Karpas-422 (cell line): Measurements from ENCODE around the gene SNX8. TPM values are rescaled to one million over a fixed set of nuclear protein-coding genes. Genes with fewer than 3 reads are reported as not detected.
"Not testable (repeated sequence)": the region's sequence is repeated elsewhere in the genome, so short reads cannot be mapped to it uniquely, and the experiment has no call there.

Experiments
- DNase-seq: peaks from one replicate; pipeline ENCODE4 v3.0.0-alpha.2; 2015
- H2AFZ ChIP-seq: fragments of 200-600 bp; sonication (generic); 2 replicates; pipeline ENCODE4 v1.6.1; 2014; ENCODE audit warnings: antibody characterized with exemption, low read length, mixed read lengths
- H3K27ac ChIP-seq: fragments of 200-600 bp; sonication (generic); 2 replicates; pipeline ENCODE4 v1.5.1; 2014; ENCODE audit warnings: mild to moderate bottlenecking, low read length, moderate library complexity
- H3K27me3 ChIP-seq: fragments of 200-600 bp; sonication (generic); 2 replicates; pipeline ENCODE4 v1.6.1; 2014; ENCODE audit warnings: low read length, mixed read lengths
- H3K36me3 ChIP-seq: fragments of 200-600 bp; sonication (generic); 2 replicates; pipeline ENCODE4 v1.6.1; 2014; ENCODE audit warnings: low read length, mixed read lengths; ENCODE audit not compliant: insufficient read depth
- H3K4me1 ChIP-seq: fragments of 200-600 bp; sonication (generic); 2 replicates; pipeline ENCODE4 v1.6.1; 2014; ENCODE audit warnings: mild to moderate bottlenecking, low read length, mixed read lengths
- H3K4me2 ChIP-seq: fragments of 200-600 bp; sonication (generic); 2 replicates; pipeline ENCODE4 v1.6.1; 2014; ENCODE audit warnings: low read length, low read depth, mild to moderate bottlenecking; ENCODE audit not compliant: poor library complexity, severe bottlenecking
- H3K4me3 ChIP-seq: fragments of 200-600 bp; sonication (generic); 2 replicates; pipeline ENCODE4 v1.5.1; 2014; ENCODE audit warnings: mild to moderate bottlenecking, antibody characterized with exemption, low read length, mixed read lengths
- H3K79me2 ChIP-seq: fragments of 200-600 bp; sonication (generic); 2 replicates; pipeline ENCODE4 v1.6.1; 2014; ENCODE audit warnings: mild to moderate bottlenecking, low read length, mixed read lengths
- H3K9ac ChIP-seq: fragments of 200-600 bp; sonication (generic); 2 replicates; pipeline ENCODE4 v1.6.0; 2014; ENCODE audit warnings: low read length
- H3K9me2 ChIP-seq: fragments of 200-600 bp; sonication (generic), shearing (Covaris generic); replicated peaks from 2 replicates; pipeline ENCODE4 v1.6.0; 2014; ENCODE audit warnings: mild to moderate bottlenecking, low read length, moderate library complexity; ENCODE audit not compliant: insufficient read depth
- H3K9me3 ChIP-seq: fragments of 300-700, 200-600 bp; sonication (generic); 2 replicates; pipeline ENCODE4 v1.6.1; 2014; ENCODE audit warnings: low read length, mixed read lengths
- H4K20me1 ChIP-seq: fragments of 200-600 bp; sonication (generic); 2 replicates; pipeline ENCODE4 v1.6.1; 2014; ENCODE audit warnings: mild to moderate bottlenecking, antibody characterized with exemption, low read length, low read depth; ENCODE audit not compliant: insufficient read depth
- total RNA-seq: library from RNA; depleted of rRNA; stranded (reverse); fragments of >200 nt; shearing (Covaris generic); gene quantifications from 2 replicates; pipeline ENCODE4 v1.2.3, GENCODE V29; 2014; ENCODE audit warnings: low replicate concordance

SNX8 gene
- total RNA-seq, 1 experiment from 2014 or later = 2.6 TPM

DNA sequence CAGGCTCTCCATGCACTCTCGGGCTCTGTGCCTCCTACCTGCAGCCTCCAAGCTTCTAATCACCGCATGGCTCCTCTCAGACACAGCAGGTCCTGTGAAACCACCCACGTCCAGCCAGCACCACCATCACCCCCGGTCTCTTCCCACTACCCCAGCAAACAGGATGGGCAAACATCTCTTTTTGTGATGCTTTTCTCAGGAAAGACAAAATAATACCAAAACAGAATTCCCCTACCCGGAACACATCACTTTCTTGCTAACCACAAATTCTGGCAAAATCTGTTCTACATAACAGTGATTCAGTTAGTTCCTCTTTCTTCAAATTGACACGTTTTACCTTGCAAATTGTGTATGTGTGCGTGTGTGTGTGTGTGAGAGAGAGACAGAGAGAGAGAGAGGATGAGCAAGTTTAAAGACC is 6.5 kb downstream of the SNX8 start:
- H3K27ac ChIP-seq = peak overlapping the region; percentile 74
- peak; percentile 89 for DNase-seq
- H3K4me1 ChIP-seq = peaks cover 31% of the 10 kb centered on the region
- peak overlapping the region; percentile 65 for H3K9ac ChIP-seq
- H3K27me3 ChIP-seq = no peaks in the 10 kb centered on the region
- H3K9me3 ChIP-seq = no peaks in the 10 kb centered on the region
- H3K36me3 ChIP-seq = no peaks in the 10 kb centered on the region
- H2AFZ ChIP-seq = peak overlapping the region; percentile 64; the same call in 1 of the 2 replicates
- peaks cover 8% of the 10 kb centered on the region; the same call in 1 of the 2 replicates for H3K79me2 ChIP-seq
- H3K4me2 ChIP-seq = peak overlapping the region; percentile 70
- H4K20me1 ChIP-seq = no peaks in the 10 kb centered on the region
- peak overlapping the region; percentile 62 for H3K4me3 ChIP-seq
- no peaks in the 10 kb centered on the region for H3K9me2 ChIP-seq

DNA sequence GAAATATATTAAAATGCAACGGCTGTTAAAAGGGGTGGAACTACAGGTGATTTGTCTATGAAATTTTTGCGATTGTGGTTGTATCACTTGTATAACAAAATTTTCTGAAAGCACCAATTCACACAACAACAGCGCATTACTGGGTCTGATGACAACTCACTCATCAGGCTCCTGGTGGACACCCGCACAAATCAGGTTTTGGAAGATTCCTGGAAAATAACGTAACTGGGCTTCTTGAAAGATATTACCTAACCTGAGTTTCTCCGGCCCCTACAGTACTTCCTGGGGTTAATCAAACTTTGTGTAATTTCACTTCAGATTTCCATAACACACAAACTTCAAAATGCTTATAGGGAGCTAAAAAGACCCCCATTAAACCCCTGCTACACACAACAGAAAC is 7.6 kb downstream of the SNX8 start:
- Histone ChIP-seq H3K27me3 (no peaks in the 10 kb centered on the region), H3K9ac (peak overlapping the region; percentile 65), H3K4me2 (peak overlapping the region; percentile 70), H3K79me2 (peaks cover 4% of the 10 kb centered on the region; the same call in 1 of the 2 replicates), H3K4me3 (peak overlapping the region; percentile 62), H3K9me3 (no peaks in the 10 kb centered on the region), H2AFZ (no peak overlapping the region), H3K27ac (peak overlapping the region; percentile 14; the same call in 1 of the 2 replicates), H3K9me2 (no peaks in the 10 kb centered on the region), H3K4me1 (peaks cover 28% of the 10 kb centered on the region), H3K36me3 (no peaks in the 10 kb centered on the region), H4K20me1 (no peaks in the 10 kb centered on the region)
- DNase-seq = no peak

DNA sequence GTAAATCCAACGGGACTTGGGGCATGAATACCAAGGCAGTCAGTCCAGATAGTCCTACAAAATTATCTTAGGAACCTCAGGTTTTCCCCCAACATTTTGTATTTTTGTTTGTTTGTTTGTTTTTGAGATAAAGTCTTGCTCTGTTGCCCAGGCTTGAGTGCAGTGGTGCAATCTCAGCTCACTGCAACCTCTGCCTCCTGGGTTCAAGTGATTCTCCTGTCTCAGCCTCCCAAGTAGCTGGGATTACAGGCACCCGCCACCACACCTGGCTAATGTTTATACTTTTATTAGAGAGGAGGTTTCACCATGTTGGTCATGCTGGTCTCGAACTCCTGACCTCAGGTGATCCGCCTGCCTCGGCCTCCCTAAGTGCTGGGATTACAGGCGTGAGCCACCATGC is 9.0 kb downstream of the SNX8 start:
- not testable (repeated sequence) for DNase-seq, H3K27me3 ChIP-seq, H3K36me3 ChIP-seq, H3K9me2 ChIP-seq, H4K20me1 ChIP-seq, H3K9me3 ChIP-seq, H3K4me2 ChIP-seq, H3K27ac ChIP-seq, H3K79me2 ChIP-seq, H3K4me3 ChIP-seq, H2AFZ ChIP-seq, H3K9ac ChIP-seq
- peaks cover 37% of the 10 kb centered on the region for H3K4me1 ChIP-seq

DNA sequence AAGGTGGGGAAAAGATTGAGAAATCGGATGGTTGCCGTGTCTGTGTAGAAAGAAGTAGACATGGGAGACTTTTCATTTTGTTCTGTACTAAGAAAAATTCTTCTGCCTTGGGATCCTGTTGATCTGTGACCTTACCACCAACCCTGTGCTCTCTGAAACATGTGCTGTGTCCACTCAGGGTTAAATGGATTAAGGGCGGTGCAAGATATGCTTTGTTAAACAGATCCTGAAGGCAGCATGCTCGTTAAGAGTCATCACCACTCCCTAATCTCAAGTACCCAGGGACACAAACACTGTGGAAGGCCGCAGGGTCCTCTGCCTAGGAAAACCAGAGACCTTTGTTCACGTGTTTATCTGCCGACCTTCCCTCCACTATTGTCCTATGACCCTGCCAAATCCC is 10.7 kb downstream of the SNX8 start:
- H3K36me3 ChIP-seq, DNase-seq, H3K4me3 ChIP-seq, H4K20me1 ChIP-seq, H3K27me3 ChIP-seq, H3K9me2 ChIP-seq, H3K27ac ChIP-seq, H2AFZ ChIP-seq, H3K4me2 ChIP-seq, H3K9ac ChIP-seq, H3K79me2 ChIP-seq, H3K9me3 ChIP-seq: not testable (repeated sequence)
- peaks cover 47% of the 10 kb centered on the region for H3K4me1 ChIP-seq

DNA sequence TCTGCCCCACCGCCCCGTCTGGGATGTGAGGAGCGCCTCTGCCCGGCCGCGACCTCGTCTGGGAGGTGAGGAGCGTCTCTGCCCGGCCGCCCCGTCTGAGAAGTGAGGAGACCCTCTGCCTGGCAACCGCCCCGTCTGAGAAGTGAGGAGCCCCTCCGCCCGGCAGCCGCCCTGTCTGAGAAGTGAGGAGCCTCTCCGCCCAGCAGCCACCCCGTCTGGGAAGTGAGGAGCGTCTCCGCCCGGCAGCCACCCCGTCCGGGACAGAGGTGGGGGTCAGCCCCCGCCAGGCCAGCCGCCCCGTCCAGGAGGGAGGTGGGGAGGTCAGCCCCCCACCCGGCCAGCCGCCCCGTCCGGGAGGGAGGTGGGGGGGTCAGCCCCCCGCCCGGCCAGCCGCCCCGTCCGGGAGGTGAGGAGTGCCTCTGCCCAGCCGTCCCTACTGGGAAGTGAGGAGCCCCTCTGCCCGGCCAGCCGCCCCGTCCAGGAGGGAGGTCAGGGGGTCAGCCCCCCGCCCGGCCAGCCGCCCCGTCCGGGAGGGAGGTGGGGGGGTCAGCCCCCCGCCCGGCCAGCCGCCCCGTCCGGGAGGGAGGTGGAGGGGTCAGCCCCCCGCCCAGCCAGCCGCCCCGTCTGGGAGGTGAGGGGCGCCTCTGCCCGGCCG is 11.4 kb downstream of the SNX8 start:
- not testable (repeated sequence) for H3K4me2 ChIP-seq, H4K20me1 ChIP-seq, H3K79me2 ChIP-seq, H3K9ac ChIP-seq, H3K9me2 ChIP-seq, H3K27ac ChIP-seq, H3K27me3 ChIP-seq, H3K36me3 ChIP-seq, H3K4me3 ChIP-seq, DNase-seq, H3K9me3 ChIP-seq, H2AFZ ChIP-seq
- peaks cover 41% of the 10 kb centered on the region for H3K4me1 ChIP-seq

DNA sequence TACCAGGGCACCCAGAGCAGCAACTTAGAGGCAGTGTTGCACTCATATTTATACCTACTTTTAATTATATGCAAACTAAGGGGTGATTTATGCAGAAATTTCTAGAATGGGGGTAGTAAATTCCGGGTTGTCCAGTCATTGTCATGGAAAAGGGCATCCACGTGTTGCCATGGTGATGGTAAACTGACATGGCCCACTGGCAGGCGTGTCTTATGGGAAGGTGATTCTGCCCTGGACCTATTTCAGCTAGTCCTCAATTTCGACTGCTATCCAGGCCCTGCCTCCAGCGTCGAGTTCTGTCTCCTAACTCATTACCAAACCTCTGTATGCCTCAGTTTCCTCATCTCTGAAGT is 12.8 kb downstream of the SNX8 start:
- no peak overlapping the region for H2AFZ ChIP-seq
- peaks cover 35% of the 10 kb centered on the region for H3K4me1 ChIP-seq
- DNase-seq = no peak
- no peaks in the 10 kb centered on the region for H3K9me3 ChIP-seq
- H3K4me2 ChIP-seq = no peak overlapping the region
- H3K9ac ChIP-seq = no peak overlapping the region
- H3K27ac ChIP-seq = no peak overlapping the region
- H3K36me3 ChIP-seq = no peaks in the 10 kb centered on the region
- H3K79me2 ChIP-seq = peaks cover 5% of the 10 kb centered on the region; the same call in 1 of the 2 replicates
- H3K4me3 ChIP-seq = no peak overlapping the region
- no peaks in the 10 kb centered on the region for H4K20me1 ChIP-seq
- H3K9me2 ChIP-seq = no peaks in the 10 kb centered on the region
- no peaks in the 10 kb centered on the region for H3K27me3 ChIP-seq

DNA sequence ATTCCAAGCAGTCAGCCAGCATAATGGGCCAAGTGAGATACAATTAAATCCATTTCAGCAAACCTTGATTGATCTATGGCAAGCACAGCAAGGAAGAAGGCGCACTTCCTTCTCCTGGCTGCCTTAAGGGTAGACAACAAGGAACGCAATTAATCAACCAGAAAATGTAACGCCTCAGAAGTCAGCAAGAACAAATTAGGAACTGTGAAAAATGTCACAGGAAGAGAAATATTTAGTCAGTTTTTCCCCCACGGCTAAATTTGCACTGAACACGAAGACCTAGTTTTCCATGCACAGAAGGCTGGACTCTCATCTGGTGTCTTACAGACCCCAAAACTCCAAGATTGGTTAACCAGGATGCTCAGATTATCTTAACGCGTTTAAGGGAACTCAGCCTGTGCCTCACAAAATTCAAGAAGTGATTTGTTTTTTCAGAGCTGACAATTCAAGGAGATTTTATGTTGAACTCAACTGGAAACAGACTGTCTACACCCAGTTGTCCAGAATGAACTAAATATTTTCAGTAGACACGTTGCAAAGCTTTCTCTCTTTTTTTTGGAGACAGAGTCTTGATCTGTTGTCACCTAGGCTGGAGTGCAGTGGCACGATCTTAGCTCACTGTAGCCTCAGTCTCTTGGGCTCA is 14.2 kb downstream of the SNX8 start:
- Histone ChIP-seq H3K4me1 (peaks cover 46% of the 10 kb centered on the region), H3K79me2 (peaks cover 5% of the 10 kb centered on the region; the same call in 1 of the 2 replicates), H4K20me1 (no peaks in the 10 kb centered on the region), H3K9ac (peak overlapping the region; percentile 22), H3K4me2 (peak overlapping the region; percentile 56), H3K27me3 (no peaks in the 10 kb centered on the region), H3K4me3 (peak overlapping the region; percentile 17), H2AFZ (no peak overlapping the region), H3K27ac (0 out of 2 replicates have a peak overlapping the region, but pooled peaks have one; percentile 18), H3K9me3 (no peaks in the 10 kb centered on the region), H3K9me2 (no peaks in the 10 kb centered on the region), H3K36me3 (no peaks in the 10 kb centered on the region)
- no peak for DNase-seq

DNA sequence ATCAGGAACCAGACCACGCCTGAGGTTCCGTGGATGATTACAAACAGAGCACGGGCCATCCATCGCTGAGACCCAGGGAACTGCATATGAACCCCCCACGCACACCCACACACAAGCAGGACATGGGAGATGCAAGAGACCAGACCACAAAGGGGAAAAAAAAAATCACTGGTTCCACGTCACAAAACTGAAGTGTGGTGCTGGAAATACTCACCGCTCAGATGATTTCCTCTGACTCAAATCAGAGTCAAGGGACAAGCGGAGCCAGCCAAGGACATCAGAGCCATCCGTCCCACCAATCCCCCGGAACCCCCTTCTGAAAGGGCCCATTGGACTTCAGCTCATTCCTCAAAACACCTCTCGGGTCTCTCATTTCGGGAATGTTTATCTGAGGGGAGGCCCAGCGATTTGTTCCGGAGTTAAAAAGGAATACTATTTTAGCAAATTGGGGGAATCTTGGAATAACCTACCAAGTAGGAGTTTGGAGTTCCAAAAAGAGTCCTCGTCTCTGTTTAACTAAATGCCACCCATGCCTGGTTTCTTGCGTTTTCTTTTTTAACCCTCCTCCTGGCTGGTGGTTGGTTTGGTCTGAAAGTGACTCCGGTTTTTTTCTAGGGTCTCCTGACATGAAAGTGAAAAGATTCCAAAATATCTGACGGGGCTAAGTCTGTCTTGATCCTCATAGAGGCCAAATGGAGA is 15.0 kb downstream of the SNX8 start:
- H3K9ac ChIP-seq = 0 out of 2 replicates have a peak overlapping the region, but pooled peaks have one; percentile 22
- H3K4me2 ChIP-seq = peak overlapping the region; percentile 56
- H3K4me1 ChIP-seq = peaks cover 46% of the 10 kb centered on the region
- peaks cover 5% of the 10 kb centered on the region; the same call in 1 of the 2 replicates for H3K79me2 ChIP-seq
- H3K27me3 ChIP-seq = no peaks in the 10 kb centered on the region
- H3K36me3 ChIP-seq = no peaks in the 10 kb centered on the region
- 0 out of 2 replicates have a peak overlapping the region, but pooled peaks have one; percentile 18 for H3K27ac ChIP-seq
- H3K9me3 ChIP-seq = no peaks in the 10 kb centered on the region
- H3K9me2 ChIP-seq = no peaks in the 10 kb centered on the region
- no peaks in the 10 kb centered on the region for H4K20me1 ChIP-seq
- no peak overlapping the region for H2AFZ ChIP-seq
- H3K4me3 ChIP-seq = peak overlapping the region; percentile 17; the same call in 1 of the 2 replicates
- DNase-seq = no peak
